Memory B cell (primary cell): ENCODE measurements around the gene JAML.
A peak's percentile ranks its signal among the peaks of the same experiment; 100 is the strongest.

Experiments used
- ATAC-seq: fragments of 150-1000 bp; cut with Tn5 transposase; 2 replicates; pipeline ENCODE4 v1.10.0; 2021; ENCODE audit warnings: low read depth, mild to moderate bottlenecking, moderate library complexity
- DNase-seq, 2 donors: peaks; one replicate each; pipeline ENCODE4 v3.0.0; 2022; ENCODE audit warnings: low spot score in 2 of 2
- H3K27ac Mint-ChIP-seq: one replicate; pipeline ENCODE4 v1.8.0; 2022; ENCODE audit warnings: mild to moderate bottlenecking, moderate library complexity, mixed read lengths
- H3K27me3 Mint-ChIP-seq: one replicate; pipeline ENCODE4 v1.8.0; 2022; ENCODE audit warnings: mixed read lengths
- H3K36me3 Mint-ChIP-seq: one replicate; pipeline ENCODE4 v1.8.0; 2022; ENCODE audit warnings: mild to moderate bottlenecking, mixed read lengths
- H3K4me1 Mint-ChIP-seq: one replicate; pipeline ENCODE4 v1.8.0; 2022; ENCODE audit warnings: mixed read lengths
- H3K4me3 Mint-ChIP-seq: one replicate; pipeline ENCODE4 v1.8.0; 2022; ENCODE audit warnings: mild to moderate bottlenecking, moderate library complexity, mixed read lengths
- H3K9me3 Mint-ChIP-seq: one replicate; pipeline ENCODE4 v1.8.0; 2022; ENCODE audit warnings: mixed read lengths

The JAML gene

GRCh38 chr11:118167906-118168305 lies 56.9 kb downstream of the JAML start:
- Mint-ChIP-seq H3K36me3 (no peaks in the 10 kb centered on the region), H3K9me3 (no peaks in the 10 kb centered on the region), H3K4me3 (no peak overlapping the region), H3K27me3 (peaks cover 13% of the 10 kb centered on the region), H3K4me1 (no peaks in the 10 kb centered on the region), H3K27ac (no peak overlapping the region)
- no peak for DNase-seq
- no peak for ATAC-seq

- no peak for ATAC-seq
- H3K27me3 Mint-ChIP-seq = peaks cover 16% of the 10 kb centered on the region
- H3K4me3 Mint-ChIP-seq = no peak overlapping the region
- no peak overlapping the region for H3K27ac Mint-ChIP-seq
- H3K4me1 Mint-ChIP-seq = no peaks in the 10 kb centered on the region
- DNase-seq = no peak
- H3K36me3 Mint-ChIP-seq = no peaks in the 10 kb centered on the region
- H3K9me3 Mint-ChIP-seq = no peaks in the 10 kb centered on the region
These were observed 57.6 kb downstream of the JAML start for GRCh38 chr11:118167253-118167652.

GRCh38 chr11:118166641-118167040 lies 58.2 kb downstream of the JAML start:
- Mint-ChIP-seq H3K27me3 (peaks cover 20% of the 10 kb centered on the region), H3K9me3 (no peaks in the 10 kb centered on the region)

GRCh38 chr11:118164885-118165284 lies 59.9 kb downstream of the JAML start:
- H3K36me3 Mint-ChIP-seq = no peaks in the 10 kb centered on the region
- no peaks in the 10 kb centered on the region for H3K4me1 Mint-ChIP-seq
- ATAC-seq (no peak), DNase-seq (no peak)
- no peak overlapping the region for H3K27ac Mint-ChIP-seq
- no peaks in the 10 kb centered on the region for H3K9me3 Mint-ChIP-seq
- no peak overlapping the region for H3K4me3 Mint-ChIP-seq
- H3K27me3 Mint-ChIP-seq = peaks cover 20% of the 10 kb centered on the region

More at GRCh38 chr11:118166641-118167040, 58.2 kb downstream of the JAML start:
- H3K4me1 Mint-ChIP-seq = no peaks in the 10 kb centered on the region
- H3K36me3 Mint-ChIP-seq = no peaks in the 10 kb centered on the region
- no peak overlapping the region for H3K4me3 Mint-ChIP-seq
- H3K27ac Mint-ChIP-seq = no peak overlapping the region
- DNase-seq (no peak), ATAC-seq (no peak)

- Mint-ChIP-seq H3K4me3 (no peak overlapping the region), H3K9me3 (no peaks in the 10 kb centered on the region), H3K27me3 (peaks cover 27% of the 10 kb centered on the region), H3K36me3 (no peaks in the 10 kb centered on the region), H3K4me1 (no peaks in the 10 kb centered on the region), H3K27ac (no peak overlapping the region)
- ATAC-seq (no peak), DNase-seq (no peak)
These were observed 61.3 kb downstream of the JAML start for GRCh38 chr11:118163494-118163893.

- no peak overlapping the region for H3K27ac Mint-ChIP-seq
- H3K27me3 Mint-ChIP-seq = peaks cover 29% of the 10 kb centered on the region
- H3K4me1 Mint-ChIP-seq = no peaks in the 10 kb centered on the region
- H3K9me3 Mint-ChIP-seq = no peaks in the 10 kb centered on the region
- no peak for ATAC-seq
- no peaks in the 10 kb centered on the region for H3K36me3 Mint-ChIP-seq
- H3K4me3 Mint-ChIP-seq = no peak overlapping the region
- DNase-seq = no peak
These were observed 62.0 kb downstream of the JAML start for GRCh38 chr11:118162846-118163245.

GRCh38 chr11:118161786-118162185 lies 63.0 kb downstream of the JAML start:
- ATAC-seq (no peak), DNase-seq (no peak)
- Mint-ChIP-seq H3K36me3 (no peaks in the 10 kb centered on the region), H3K27me3 (peaks cover 37% of the 10 kb centered on the region), H3K9me3 (no peaks in the 10 kb centered on the region), H3K4me3 (no peak overlapping the region), H3K27ac (no peak overlapping the region), H3K4me1 (no peaks in the 10 kb centered on the region)

- DNase-seq (no peak), ATAC-seq (no peak)
- no peak overlapping the region for H3K27ac Mint-ChIP-seq
- H3K27me3 Mint-ChIP-seq = peaks cover 46% of the 10 kb centered on the region
- no peak overlapping the region for H3K4me3 Mint-ChIP-seq
- H3K4me1 Mint-ChIP-seq = peaks cover 6% of the 10 kb centered on the region
- no peaks in the 10 kb centered on the region for H3K36me3 Mint-ChIP-seq
- no peaks in the 10 kb centered on the region for H3K9me3 Mint-ChIP-seq
These were observed 67.5 kb downstream of the JAML start for GRCh38 chr11:118157186-118157895.

- no peaks in the 10 kb centered on the region for H3K36me3 Mint-ChIP-seq
- no peak overlapping the region for H3K27ac Mint-ChIP-seq
- DNase-seq (no peak), ATAC-seq (peak; percentile 42)
- H3K9me3 Mint-ChIP-seq = no peaks in the 10 kb centered on the region
- peaks cover 6% of the 10 kb centered on the region for H3K4me1 Mint-ChIP-seq
- no peak overlapping the region for H3K4me3 Mint-ChIP-seq
- H3K27me3 Mint-ChIP-seq = peaks cover 43% of the 10 kb centered on the region
These were observed 68.2 kb downstream of the JAML start for GRCh38 chr11:118156531-118157185.

GRCh38 chr11:118155776-118156530 lies 68.9 kb downstream of the JAML start:
- Mint-ChIP-seq H3K4me3 (no peak overlapping the region), H3K27ac (no peak overlapping the region), H3K4me1 (peaks cover 6% of the 10 kb centered on the region), H3K9me3 (no peaks in the 10 kb centered on the region), H3K36me3 (no peaks in the 10 kb centered on the region), H3K27me3 (peaks cover 40% of the 10 kb centered on the region)
- DNase-seq = no peak
- no peak for ATAC-seq

GRCh38 chr11:118154641-118155040 lies 70.2 kb downstream of the JAML start:
- ATAC-seq = no peak
- no peak for DNase-seq
- no peak overlapping the region for H3K27ac Mint-ChIP-seq
- peaks cover 43% of the 10 kb centered on the region for H3K27me3 Mint-ChIP-seq
- peaks cover 6% of the 10 kb centered on the region for H3K4me1 Mint-ChIP-seq
- H3K9me3 Mint-ChIP-seq = no peaks in the 10 kb centered on the region
- no peaks in the 10 kb centered on the region for H3K36me3 Mint-ChIP-seq
- no peak overlapping the region for H3K4me3 Mint-ChIP-seq

- H3K27me3 Mint-ChIP-seq = peaks cover 39% of the 10 kb centered on the region
- ATAC-seq (no peak), DNase-seq (no peak)
- H3K36me3 Mint-ChIP-seq = no peaks in the 10 kb centered on the region
- H3K4me1 Mint-ChIP-seq = peaks cover 6% of the 10 kb centered on the region
- no peak overlapping the region for H3K27ac Mint-ChIP-seq
- peak overlapping the region; percentile 55 for H3K4me3 Mint-ChIP-seq
- no peaks in the 10 kb centered on the region for H3K9me3 Mint-ChIP-seq
These were observed 70.8 kb downstream of the JAML start for GRCh38 chr11:118153976-118154375.

GRCh38 chr11:118153516-118153915 lies 71.3 kb downstream of the JAML start:
- DNase-seq (no peak), ATAC-seq (no peak)
- Mint-ChIP-seq H3K4me3 (peak overlapping the region; percentile 55), H3K27ac (no peak overlapping the region), H3K9me3 (no peaks in the 10 kb centered on the region), H3K36me3 (no peaks in the 10 kb centered on the region), H3K4me1 (peaks cover 6% of the 10 kb centered on the region), H3K27me3 (peaks cover 36% of the 10 kb centered on the region)
